ENCODE results near the gene LY86. TPM values are rescaled to one million over a fixed set of nuclear protein-coding genes. Genes with fewer than 3 reads are reported as not detected.

Gene LY86
- total RNA-seq, 1 experiment from 2014 or later: not detected

DNA sequence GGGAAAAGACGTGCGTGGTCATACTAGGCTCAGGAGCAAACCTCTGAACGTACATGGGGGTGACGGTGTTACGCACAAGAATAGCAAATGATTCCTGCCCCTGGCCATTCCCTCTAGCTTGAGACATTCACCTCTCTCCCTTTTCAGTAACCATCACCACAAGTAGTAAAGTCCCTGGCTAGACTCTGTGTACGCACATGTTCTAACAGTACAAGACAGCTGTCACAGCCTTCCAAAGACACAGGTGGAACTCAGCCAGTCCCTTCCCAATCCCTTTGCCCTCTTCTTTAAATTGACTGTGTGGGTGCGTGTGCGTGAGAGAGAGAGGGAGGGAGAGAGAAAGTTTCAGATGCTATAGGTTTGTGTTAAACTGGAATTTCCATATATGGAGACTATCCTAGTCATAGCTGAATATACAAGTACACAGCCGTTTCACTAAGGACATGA lies 67.3 kb downstream of the LY86 start:
- H3K4me2 ChIP-seq (ENCODE audit: insufficient read depth, insufficient read length, low read length): no peak overlapping the region
- no peak overlapping the region for H3T11ph ChIP-seq (ENCODE audit: low read length)
- H3K79me2 ChIP-seq (ENCODE audit: insufficient read depth, low read length): no peaks in the 10 kb centered on the region
- no peak overlapping the region for H4K5ac ChIP-seq (ENCODE audit: insufficient read length, low read depth, low read length)
- peaks cover 44% of the 10 kb centered on the region for H3K27me3 Mint-ChIP-seq (ENCODE audit: low read depth)
- H2AFZ ChIP-seq (ENCODE audit: low read length): no peak overlapping the region
- no peak overlapping the region for H3K18ac ChIP-seq (ENCODE audit: insufficient read length, low read depth, low read length)
- WGBS (ENCODE audit: extremely low coverage, insufficient read length, low lambda C conversion rate): no CpG with 5 or more reads among the region's 9 CpGs
- TF ChIP-seq CTCF (conservative IDR thresholded peaks at IDR 0.05): no peak
- H3K9me3 Mint-ChIP-seq: peaks cover 8% of the 10 kb centered on the region in 2 experiments; a peak in 4 of 5 replicates
- H2BK5ac ChIP-seq (ENCODE audit: insufficient read length, low read length): no peak overlapping the region
- H3K4me3 Mint-ChIP-seq: no peak overlapping the region
- no peak overlapping the region for H3K27ac ChIP-seq (ENCODE audit: insufficient read length, low read depth, low read length)
- H3K23ac ChIP-seq (ENCODE audit: insufficient read length, low read depth, low read length): no peak overlapping the region
- no peak for DNase-seq
- no peaks in the 10 kb centered on the region for H3K4me1 ChIP-seq (ENCODE audit: insufficient read depth, low read length)
- no peak overlapping the region for H3K56ac ChIP-seq (ENCODE audit: insufficient read length, low read depth, low read length)
- H3K4me1 Mint-ChIP-seq: peaks cover 16 to 23% of the 10 kb centered on the region in 2 experiments
- H3K79me1 ChIP-seq (ENCODE audit: insufficient read depth, low read depth, low read length, poor library complexity, severe bottlenecking): no peaks in the 10 kb centered on the region
- no peak overlapping the region for H3K14ac ChIP-seq (ENCODE audit: insufficient read depth, low read length)
- no peaks in the 10 kb centered on the region for H3K23me2 ChIP-seq (ENCODE audit: insufficient read length, low read depth, low read length, poor library complexity, severe bottlenecking)
- H2BK12ac ChIP-seq (ENCODE audit: insufficient read length, low read depth, low read length): no peak overlapping the region
- no peak overlapping the region for H2BK15ac ChIP-seq (ENCODE audit: low read depth, low read length)
- H2AK5ac ChIP-seq (ENCODE audit: insufficient read length, low read length): no peak overlapping the region
- peaks cover 3% of the 10 kb centered on the region; the same call in 1 of the 2 replicates for H3K27me3 ChIP-seq (ENCODE audit: insufficient read depth, low read length)
- no peaks in the 10 kb centered on the region for H4K20me1 ChIP-seq (ENCODE audit: control insufficient read depth, insufficient read depth, insufficient read length)
- no peak overlapping the region for H3K27ac Mint-ChIP-seq
- H4K91ac ChIP-seq (ENCODE audit: insufficient read length, low read depth, low read length): no peak overlapping the region
- no peaks in the 10 kb centered on the region for H3K9me3 ChIP-seq (ENCODE audit: control insufficient read depth, low read depth, low read length)
- no peak overlapping the region for H3K9ac ChIP-seq (ENCODE audit: extremely low read depth, insufficient read length, low read length)
- H3K4ac ChIP-seq (ENCODE audit: low read depth, low read length): no peak overlapping the region
- H2BK20ac ChIP-seq (ENCODE audit: low read depth, low read length, poor library complexity, severe bottlenecking): no peak overlapping the region
- peaks cover 0 to 1% (median 0%) of the 10 kb centered on the region in 3 experiments; a peak in 4 of 7 replicates for H3K36me3 Mint-ChIP-seq (ENCODE audit: insufficient read depth in 1 of 3, low read depth in 3 of 3)
- H4K8ac ChIP-seq (replicated peaks; ENCODE audit: insufficient read length, low read depth, low read length): no peak overlapping the region
- H2BK120ac ChIP-seq (ENCODE audit: low read depth, low read length, poor library complexity, severe bottlenecking): no peak overlapping the region

All from H9 (cell line).